Stimulated activated CD8-positive, alpha-beta memory T cell treated with anti-CD3 and anti-CD28 coated beads, Interleukin-7, amount 100 ng/mL, for 4 hours (primary cell): Measurements from ENCODE around the gene XRCC1.
"Not testable (repeated sequence)": the region's sequence is repeated elsewhere in the genome, so short reads cannot be mapped to it uniquely, and the experiment has no call there.

Source experiments
- DNase-seq, 2 donors: peaks; one replicate each; pipeline ENCODE4 v3.0.0-alpha.2; 2020; ENCODE audit warnings: low read depth in 2 of 2

The XRCC1 gene

DNA sequence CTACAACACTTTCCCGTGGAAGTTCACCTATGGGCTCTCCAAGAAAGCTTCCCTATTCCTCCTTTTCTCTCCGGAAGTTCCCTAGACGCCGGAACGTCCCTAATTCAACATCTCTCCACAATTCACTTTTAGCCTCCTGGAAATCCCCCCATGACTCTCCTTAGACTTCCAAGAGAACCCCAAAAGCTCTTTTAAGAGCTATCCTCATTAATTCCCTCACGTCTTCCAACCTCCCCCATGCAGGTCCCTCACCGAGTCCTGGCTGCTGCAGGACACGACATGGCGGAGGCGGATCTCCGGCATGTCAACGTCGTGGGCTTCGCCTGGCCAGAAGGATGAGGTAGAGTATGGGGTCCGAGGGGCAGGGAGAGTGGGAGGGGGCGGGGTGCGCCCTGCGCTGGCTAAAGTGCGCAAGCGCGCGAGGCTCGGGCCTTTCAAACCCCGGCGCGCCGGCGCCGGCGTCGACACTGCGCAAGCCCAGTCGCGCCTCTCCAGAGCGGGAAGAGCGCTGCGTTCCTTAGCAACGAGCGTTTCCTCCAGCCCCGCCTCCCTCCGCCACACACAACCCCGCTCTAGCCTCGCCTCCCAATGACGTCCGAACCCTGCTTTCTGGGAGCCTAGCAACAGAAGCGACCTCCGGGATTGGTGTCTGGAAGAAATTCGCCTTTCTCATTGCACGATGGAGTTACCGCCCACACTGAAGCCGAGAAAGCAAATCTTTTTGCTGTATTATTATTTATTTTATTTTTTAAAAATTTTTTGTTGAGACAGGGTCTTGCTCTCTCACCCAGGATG lies at the start of gene XRCC1, which contains the start of gene PINLYP:
XRCC1 (minus strand) TSS at position 372 of the 795 bp plus-strand sequence; CDS start at position 303, 69 bp downstream.
PINLYP (plus strand) TSS at position 646 of the 795 bp plus-strand sequence. CDS start 1,391 bp downstream, outside the sequence.
- peak; percentile 91 to 94 for DNase-seq

DNA sequence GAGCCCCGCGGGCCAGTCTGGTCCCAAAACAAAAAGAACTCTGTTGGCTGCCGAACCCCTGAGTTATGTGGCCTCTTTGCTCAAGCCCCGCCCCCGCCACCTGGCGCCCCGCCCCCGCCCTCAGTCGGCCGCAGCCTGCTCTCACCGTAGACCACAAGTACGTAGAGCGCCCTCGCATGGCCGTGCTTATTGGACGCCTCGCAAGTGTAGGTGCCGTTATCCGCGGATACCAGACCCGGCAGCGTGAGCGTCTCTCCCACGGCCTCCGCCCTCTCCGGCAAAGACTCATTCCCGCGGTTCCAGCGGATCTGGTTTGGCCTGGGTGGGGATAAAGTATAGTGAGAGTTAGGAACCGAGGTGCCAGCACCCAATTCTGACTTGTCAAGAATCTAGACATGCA lies 49.6 kb upstream of the XRCC1 start:
- peak; percentile 74 to 77 for DNase-seq

- DNase-seq, result no peak
Observed at GRCh38 chr19:43623889-43624670, 48.8 kb upstream of the XRCC1 start.

GRCh38 chr19:43622956-43623355 lies 47.6 kb upstream of the XRCC1 start:
- DNase-seq, result no peak

DNA sequence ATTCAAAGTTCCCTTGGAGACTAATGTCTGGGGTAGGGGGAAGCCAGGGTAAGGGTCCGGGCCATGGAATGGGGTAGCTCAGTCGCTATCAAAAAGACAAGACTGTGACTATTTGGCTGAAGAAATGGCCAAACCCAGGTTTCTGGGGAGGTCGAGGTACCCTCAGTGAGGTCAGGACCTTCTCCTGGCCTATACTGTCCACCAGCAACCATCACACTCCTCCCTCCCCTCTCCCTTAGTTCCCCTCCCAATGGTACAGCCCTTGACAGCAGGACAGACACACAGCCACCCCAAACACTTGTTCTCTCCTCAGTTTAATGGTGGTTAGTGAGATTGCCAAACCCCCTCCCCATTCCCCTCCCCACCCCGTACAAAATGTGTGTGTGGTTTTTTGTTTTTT lies 46.7 kb upstream of the XRCC1 start:
- DNase-seq, result no peak

DNA sequence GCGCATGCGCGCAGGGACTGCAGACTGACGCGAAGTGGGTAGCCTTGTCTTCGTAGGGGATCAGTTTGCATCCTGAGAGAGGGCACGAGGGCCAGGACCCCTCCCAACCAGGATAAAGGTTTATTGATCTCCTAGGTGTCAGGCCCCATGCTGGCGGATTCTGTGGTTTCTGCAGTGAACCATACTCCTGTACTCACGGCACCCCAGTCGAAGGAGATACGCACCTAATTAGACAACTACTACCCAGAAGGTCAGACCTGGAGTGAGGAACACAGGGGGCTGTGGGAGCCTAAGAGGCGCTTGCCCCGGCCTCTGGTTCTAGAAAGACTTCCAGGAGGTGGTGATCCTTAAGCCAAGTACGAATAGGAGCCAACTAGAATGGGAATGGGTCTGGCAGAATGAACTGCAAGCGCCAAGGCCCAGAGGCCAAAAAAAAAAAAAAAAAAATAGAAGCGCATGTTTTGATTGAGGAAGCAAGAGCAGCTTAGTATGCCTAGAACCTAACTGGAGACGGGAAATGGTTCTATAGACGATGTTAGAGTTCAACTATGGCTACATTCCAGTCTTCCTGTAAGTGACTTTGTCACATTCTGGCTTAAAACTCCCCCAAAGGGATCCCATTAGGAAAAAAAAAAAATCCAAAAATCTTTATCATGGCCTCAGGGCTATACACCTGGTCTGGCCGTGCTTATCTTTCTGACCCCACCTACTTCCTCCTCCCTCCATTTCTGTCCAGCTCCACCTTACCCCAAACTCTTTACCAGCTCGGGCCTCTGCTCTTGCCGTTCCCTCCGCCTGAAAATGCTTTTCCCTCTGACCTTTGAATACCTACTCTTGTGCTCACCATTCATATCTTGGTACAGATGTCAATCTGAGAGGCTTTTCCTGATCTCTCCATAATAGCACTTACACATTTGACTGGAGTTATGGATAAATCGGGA lies 45.0 kb upstream of the XRCC1 start:
- peak; percentile 77 to 80 for DNase-seq

- DNase-seq, result peak; percentile 74 to 89
Observed at GRCh38 chr19:43619262-43620060, 44.1 kb upstream of the XRCC1 start, which contains the start of gene ZNF428. Gene ZNF428, minus strand, starts transcription at chr19:43619629. Its CDS starts 5,325 bp downstream, at chr19:43614304.

GRCh38 chr19:43618921-43619261 lies 43.6 kb upstream of the XRCC1 start:
- peak; percentile 16 to 17 for DNase-seq

- DNase-seq, result no peak
Observed at GRCh38 chr19:43616954-43617353, 41.6 kb upstream of the XRCC1 start.

- no peak for DNase-seq
Observed at GRCh38 chr19:43616306-43616705, 41.0 kb upstream of the XRCC1 start.

GRCh38 chr19:43612374-43612773 lies 37.0 kb upstream of the XRCC1 start:
- DNase-seq, result no peak

DNA sequence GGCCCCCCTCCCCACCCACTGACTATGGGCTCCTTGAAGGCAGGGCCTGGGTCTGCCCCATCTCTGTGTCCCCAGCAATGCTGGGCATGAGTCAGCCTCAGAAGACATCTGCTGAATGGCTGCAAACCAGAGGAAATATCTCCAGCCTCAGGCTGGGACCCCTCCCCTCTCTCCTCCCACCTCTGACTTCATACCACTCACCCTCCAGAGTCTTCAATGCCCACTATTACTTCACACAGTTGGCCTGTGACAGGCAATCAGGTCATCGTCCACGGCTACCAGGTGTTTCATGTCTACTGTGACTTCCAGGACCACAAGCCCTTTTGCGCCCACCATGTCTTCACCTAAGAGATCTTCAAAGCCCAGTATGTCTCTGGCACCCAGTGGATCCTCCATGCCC lies 36.5 kb upstream of the XRCC1 start, which contains the start of gene SRRM5:
SRRM5 (plus strand) TSS at position 301 of the 400 bp plus-strand sequence; CDS start at position 335, 34 bp downstream.
- DNase-seq, result no peak

DNA sequence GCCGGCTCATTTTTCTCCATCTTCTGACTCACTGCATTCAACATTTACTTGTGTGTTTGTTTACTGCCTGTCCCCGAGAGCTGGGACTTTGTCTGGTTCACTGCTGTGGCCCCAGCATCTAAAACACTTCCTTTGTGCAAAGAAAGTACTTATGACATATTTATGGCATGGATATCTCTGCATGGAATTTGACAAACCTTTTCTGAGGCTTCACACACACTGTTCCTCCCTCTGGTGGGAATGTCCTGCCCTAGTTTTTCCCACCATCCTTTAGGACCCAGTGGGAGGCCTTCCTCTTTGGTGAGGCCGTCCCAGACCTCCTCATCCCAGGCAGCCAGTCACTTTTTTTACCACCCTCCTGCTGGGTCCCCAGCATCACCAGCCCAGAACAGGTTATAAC lies 35.2 kb upstream of the XRCC1 start:
- DNase-seq, result no peak

DNA sequence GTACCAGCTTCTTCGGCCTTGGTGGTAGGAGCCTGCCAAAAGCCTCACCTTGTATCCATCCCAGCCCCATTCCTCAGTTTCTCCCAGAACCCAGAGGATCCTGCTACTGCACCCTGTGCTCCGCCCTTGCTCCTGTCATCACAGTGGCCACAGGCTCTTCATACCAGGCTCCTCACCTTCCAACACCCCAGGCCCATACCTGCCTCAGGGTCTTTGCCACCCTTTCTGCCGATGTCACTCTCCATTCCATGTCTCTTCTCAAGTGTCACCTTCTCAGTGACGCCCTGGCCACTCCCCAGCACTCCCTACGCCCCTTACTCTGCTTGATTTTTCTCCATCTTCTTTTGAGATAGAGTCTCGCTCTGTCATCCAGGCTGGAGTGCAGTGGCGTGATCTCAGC lies 34.5 kb upstream of the XRCC1 start:
- no peak for DNase-seq

DNA sequence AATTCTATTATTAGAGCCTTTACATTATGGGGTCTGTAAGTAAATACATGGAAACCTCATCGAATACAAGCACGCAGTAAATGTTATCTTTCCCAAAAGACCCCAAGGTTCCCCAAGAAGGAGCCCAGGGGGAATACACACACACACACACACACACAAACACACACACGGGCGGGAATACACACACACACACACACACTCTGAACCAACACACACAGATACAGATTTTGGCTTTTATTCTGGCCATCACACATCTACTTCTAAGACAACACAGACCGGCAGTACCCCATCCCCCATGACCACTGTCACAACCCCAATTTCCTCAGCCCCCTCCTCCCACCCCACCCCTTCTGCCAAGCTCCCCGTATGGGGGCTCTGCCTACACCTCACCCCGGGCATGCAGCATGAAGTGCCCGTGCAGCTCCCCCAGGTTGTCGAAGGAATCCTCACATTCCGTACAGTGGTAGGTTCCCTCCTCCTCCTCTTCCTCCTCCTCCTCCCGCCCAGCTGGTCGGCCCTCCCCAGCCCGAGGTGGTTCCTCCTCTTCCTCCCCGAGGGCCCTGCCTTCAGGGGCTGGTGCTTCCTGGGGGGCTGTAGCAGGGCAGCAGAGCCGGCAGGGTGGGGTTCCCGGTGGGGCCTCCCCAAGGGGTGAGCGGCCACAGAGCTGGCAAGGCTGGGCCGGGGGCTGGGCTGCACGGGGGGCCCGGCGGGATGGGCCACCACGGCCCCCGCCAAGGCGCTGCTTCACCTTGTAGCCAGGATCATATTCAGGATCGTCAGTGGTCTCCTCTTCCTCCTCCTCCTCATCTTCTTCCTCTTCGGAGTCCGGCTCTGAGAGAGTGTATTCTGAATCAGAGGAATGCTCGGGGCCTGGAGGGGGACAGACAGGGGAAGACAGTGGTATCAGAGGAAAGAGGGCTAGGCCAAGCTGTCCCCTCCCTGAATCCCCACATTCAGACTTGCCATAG lies 32.2 kb upstream of the XRCC1 start:
- DNase-seq, result no peak

GRCh38 chr19:43606569-43607229 lies 31.4 kb upstream of the XRCC1 start:
- no peak for DNase-seq

DNA sequence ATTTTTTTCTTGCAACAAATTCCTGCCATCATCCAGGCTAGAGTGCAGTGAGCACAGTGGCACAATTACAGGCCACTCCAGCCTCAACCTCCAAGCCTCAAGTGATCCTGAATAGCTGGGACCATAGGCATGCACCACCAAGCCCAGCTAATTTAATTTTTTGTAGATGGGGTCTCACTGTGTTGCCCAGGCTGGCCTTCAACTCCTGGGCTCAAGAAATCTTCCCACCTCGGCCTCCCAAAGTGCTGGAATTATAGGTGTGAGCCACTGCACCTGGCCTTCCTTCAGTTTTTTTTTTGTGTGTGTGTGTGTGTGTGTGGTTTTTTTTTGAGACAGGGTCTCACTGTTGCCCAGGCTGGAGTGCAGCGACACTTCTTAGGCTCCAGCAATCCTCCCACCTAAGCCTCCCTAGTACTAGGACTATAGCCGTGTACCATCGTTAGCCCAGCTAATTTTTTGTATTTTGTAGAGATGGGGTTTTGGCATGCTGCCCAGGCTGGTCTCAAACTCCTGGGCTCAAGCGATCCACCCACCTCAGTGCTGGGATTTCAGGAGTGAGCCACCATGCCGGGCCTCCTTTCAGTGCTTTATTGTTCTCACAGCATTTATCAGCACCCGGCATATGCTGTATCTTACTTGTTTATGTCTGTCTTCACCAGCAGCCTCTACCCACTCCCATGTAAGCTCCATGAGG lies 30.7 kb upstream of the XRCC1 start:
- DNase-seq, result no peak

- DNase-seq, result not testable (repeated sequence)
Observed at GRCh38 chr19:43600326-43600725, 25.0 kb upstream of the XRCC1 start.
